HEK293T (cell line): ENCODE measurements around the gene CD207.

Experiments used
- BHLHE40 ChIP-seq: fragments of 450-650 bp; IDR thresholded peaks from 2 replicates; pipeline ENCODE4 v1.6.1; 2016; ENCODE audit warnings: mild to moderate bottlenecking, moderate library complexity, borderline replicate concordance
- FOXA1 ChIP-seq: fragments of 450-650 bp; IDR thresholded peaks from 2 replicates; pipeline ENCODE4 v1.6.1; 2016; ENCODE audit warnings: mild to moderate bottlenecking
- FOXM1 ChIP-seq: fragments of 450-650 bp; IDR thresholded peaks from 2 replicates; pipeline ENCODE4 v1.6.1; 2017; ENCODE audit warnings: mild to moderate bottlenecking, borderline replicate concordance
- PKNOX1 ChIP-seq: fragments of 450-650 bp; IDR thresholded peaks from 2 replicates; pipeline ENCODE4 v1.6.1; 2016
- SP1 ChIP-seq: fragments of 450-650 bp; IDR thresholded peaks from 2 replicates; pipeline ENCODE4 v1.6.1; 2017
- SUZ12 ChIP-seq: fragments of 450-650 bp; IDR thresholded peaks from 2 replicates; pipeline ENCODE4 v1.6.1; 2016; ENCODE audit warnings: mild to moderate bottlenecking

- no peak for TF ChIP-seq FOXA1
- TF ChIP-seq PKNOX1 = no peak
- TF ChIP-seq BHLHE40 = no peak
- TF ChIP-seq SP1 = no peak
- no peak for TF ChIP-seq SUZ12
- TF ChIP-seq FOXM1 = no peak
These were observed 20.1 kb upstream of the CD207 start for GRCh38 chr2:70855667-70856066.
